HPDE6-E6E7 (cell line): Measurements from ENCODE around the gene AP2A1.
"Not testable (repeated sequence)": the region's sequence is repeated elsewhere in the genome, so short reads cannot be mapped to it uniquely, and the experiment has no call there.

ENCODE experiments used
- DNase-seq: peaks from one replicate; pipeline ENCODE4 v3.0.0; 2011; ENCODE audit warnings: missing footprints; ENCODE audit errors: extremely low spot score

Gene AP2A1

DNA sequence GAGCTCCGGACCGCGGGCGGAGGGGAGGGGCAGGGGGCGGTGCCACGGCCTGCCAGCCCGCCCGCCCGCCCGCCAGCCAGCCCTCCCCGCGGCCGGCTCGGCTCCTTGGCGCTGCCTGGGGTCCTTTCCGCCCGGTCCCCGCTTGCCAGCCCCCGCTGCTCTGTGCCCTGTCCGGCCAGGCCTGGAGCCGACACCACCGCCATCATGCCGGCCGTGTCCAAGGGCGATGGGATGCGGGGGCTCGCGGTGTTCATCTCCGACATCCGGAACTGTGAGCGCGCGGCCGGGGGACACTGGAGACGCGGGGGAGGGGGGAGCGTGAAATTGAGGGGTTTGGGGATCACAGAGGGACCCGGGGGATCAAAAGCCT lies at the start of gene AP2A1:
Gene AP2A1, plus strand, starts transcription at position 72 of the 370 bp plus-strand sequence. Its CDS starts 133 bp downstream, at position 205.
- no peak for DNase-seq

GRCh38 chr19:49718511-49718910 lies 48.3 kb upstream of the AP2A1 start:
- no peak for DNase-seq

- DNase-seq, result no peak
Observed at GRCh38 chr19:49718991-49719390, 47.8 kb upstream of the AP2A1 start.

DNA sequence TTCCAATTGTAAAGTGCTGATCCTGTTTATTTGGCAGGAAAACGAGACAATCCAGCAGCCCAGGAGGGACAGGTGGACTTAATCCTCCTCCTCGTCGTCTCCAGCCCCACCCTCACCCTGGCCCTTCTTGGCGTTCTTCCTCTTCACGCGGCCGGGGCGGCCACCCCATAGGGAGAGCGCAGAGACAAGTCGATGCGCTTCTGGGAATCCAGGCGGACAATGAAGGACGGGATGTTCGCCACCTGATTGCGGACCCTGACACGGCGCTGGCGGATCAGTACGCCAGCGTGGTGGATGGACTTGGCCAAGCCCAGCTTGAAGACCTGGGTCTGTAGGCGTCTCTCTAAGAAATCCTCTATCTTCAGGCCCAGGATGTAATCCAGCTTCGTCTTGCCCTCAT lies 47.4 kb upstream of the AP2A1 start:
- DNase-seq, result not testable (repeated sequence)

DNA sequence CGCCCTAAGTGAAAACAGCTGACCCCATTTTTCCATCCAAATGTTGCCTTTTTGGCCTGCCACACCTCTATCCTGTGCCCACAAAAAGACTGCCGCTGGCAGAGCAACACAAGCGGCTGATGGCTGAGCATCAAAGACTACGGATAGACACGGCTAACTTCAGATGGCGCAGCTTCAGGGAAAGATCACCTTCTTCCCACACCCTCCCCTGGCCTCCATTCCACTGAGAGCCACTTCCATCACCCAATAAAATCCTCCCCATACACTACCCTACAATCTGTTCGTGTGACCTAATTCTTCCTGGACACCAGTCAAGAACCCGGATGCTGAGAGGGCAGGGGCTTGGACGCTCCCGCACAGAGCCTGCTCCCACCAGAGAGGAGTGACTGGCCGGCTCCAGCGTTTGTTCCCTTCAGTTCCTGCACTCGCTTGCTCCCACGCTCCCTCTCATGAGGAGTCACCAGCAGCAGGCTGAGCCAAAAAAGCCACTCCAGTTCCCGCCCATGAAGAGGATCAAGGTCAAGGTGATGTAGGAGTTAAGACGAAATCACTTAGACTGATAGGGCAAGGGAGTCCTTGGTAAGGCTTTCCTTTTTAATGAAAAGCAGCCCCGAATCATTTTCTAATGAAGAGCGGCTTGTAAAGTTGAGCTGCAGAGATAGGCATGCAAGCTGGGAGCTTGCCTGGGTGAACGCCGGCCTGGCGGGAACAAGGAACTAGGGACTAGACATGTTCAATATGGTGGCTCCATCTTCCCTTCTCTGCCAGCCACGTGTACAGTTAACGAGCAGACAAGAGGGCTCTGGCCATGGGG lies 39.4 kb upstream of the AP2A1 start:
- DNase-seq, result no peak

GRCh38 chr19:49730166-49730565 lies 36.6 kb upstream of the AP2A1 start:
- DNase-seq, result no peak

DNA sequence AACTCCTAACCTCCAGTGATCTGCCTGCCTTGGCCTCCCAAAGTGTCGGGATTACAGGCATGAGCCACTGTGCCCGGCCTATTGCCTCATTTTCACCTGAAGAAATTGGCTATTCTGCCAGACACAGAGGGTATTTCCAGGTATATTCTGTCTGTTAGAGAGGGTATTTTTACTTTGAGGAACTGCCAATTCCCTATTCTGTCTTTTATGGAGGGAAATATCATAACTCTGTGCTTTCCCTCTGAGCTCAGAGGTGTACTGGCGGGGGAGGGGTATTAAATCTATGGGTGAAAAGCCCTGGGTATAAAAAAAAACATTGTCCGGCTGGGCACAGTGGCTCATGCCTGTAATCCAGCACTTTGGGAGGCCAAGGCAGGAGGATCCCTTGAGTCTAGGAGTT lies 28.5 kb upstream of the AP2A1 start:
- DNase-seq, result no peak

DNA sequence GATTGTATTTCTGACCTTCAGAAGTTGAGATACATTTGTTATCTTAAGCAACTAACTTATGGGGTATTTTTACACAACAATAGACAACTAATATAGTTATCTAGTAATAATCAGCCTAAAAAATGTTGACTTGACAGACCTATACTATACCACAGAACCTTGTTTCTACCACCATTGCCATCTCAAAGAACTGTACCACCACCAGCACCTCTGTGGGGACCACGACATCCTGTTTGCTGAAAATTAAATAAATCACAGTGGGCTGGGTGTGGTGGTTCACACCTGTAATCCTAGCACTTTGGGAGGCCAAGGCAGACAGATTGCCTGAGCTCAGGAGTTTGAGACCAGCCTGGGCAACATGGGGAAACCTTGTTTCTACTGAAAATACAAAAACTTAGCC lies 27.7 kb upstream of the AP2A1 start:
- DNase-seq, result no peak

- no peak for DNase-seq
Observed at GRCh38 chr19:49739933-49740332, 26.9 kb upstream of the AP2A1 start.

GRCh38 chr19:49741210-49741844 lies 25.5 kb upstream of the AP2A1 start:
- DNase-seq, result no peak

DNA sequence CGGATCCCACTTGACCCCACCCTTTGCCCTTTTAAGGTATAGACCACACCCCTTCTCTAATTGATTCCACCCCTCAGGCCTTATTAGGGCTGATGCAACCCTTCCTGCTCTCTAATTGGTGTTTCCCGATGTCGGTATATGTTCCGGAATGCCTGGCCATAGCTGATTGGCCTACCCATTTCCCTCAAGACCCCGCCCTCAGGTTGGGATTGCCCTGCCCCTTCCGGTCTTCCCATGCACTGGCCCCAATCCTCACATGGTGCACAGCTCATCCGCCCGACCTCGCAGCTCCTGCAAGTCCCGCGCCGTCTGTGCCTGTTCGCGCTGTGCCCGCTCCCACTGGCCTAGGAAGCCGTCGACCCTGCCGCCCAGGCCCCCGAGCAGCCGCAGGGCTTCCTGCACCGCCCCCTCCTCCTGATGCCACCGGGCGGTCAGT lies 21.8 kb upstream of the AP2A1 start:
- no peak for DNase-seq

DNA sequence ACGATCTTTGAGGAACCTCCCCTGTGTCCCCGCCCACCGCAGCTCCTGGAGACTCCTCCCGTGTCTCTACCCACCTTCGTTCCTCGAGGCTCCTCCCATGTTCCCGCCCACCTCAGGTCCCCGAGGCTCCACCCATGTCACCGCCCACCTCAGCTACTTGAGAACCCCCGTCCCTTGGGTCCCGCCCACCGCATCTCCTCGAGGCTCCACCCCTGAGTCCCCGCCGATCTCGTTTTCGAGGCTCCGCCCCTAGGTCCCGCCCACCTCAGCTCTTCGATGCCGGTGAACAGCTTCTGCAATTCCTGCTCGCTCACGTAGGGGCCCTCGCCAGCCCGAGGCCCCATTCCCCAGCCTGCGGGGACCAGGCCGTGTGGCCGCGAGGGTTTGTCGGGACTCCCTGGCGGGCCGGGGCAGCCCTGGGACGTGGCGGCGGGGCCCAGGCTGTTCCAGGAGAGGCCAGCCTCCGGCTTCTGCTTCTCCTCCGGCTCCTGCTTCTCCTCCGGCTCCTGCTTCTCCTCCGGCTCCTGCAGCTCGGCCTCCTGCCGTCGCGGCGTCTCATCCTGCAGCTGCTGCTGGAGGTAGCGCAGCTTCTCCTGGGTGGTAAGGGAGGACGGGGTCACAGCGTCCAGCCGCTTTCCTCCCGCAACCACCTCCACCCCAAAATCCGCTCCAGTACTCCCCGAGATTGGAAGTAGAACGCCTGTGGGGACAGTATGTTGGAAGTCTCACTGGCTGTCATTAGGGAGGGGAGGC lies 20.4 kb upstream of the AP2A1 start:
- no peak for DNase-seq

- no peak for DNase-seq
Observed at GRCh38 chr19:49749055-49749716, 17.6 kb upstream of the AP2A1 start.

GRCh38 chr19:49749771-49750170 lies 17.0 kb upstream of the AP2A1 start:
- DNase-seq, result no peak

GRCh38 chr19:49752701-49753100 lies 14.1 kb upstream of the AP2A1 start:
- DNase-seq, result no peak

- no peak for DNase-seq
Observed at GRCh38 chr19:49755956-49756355, 10.8 kb upstream of the AP2A1 start.

- DNase-seq, result no peak
Observed at GRCh38 chr19:49758292-49758691, 8.5 kb upstream of the AP2A1 start.

GRCh38 chr19:49761249-49761624 lies 5.6 kb upstream of the AP2A1 start:
- DNase-seq, result no peak

- no peak for DNase-seq
Observed at GRCh38 chr19:49761625-49762311, 5.0 kb upstream of the AP2A1 start.

- DNase-seq, result no peak
Observed at GRCh38 chr19:49763230-49763629, 3.6 kb upstream of the AP2A1 start, which contains the start of gene TSKS. TSKS (minus strand) TSS chr19:49763306; CDS start chr19:49763247, 59 bp downstream.

GRCh38 chr19:49764341-49764740 lies 2.5 kb upstream of the AP2A1 start:
- DNase-seq, result no peak
